GM21786 (cell line): ENCODE data around the gene VEGFA.

Experiments used
- ATAC-seq: cut with Tn5 transposase; IDR thresholded peaks from one replicate; pipeline ENCODE4 v1.9.1; 2021; ENCODE audit not compliant: unreplicated experiment

Gene VEGFA

GRCh38 chr6:43769526-43770371 lies at the start of gene VEGFA:
VEGFA (plus strand) TSS chr6:43770211.
- peak; percentile 38 for ATAC-seq

- ATAC-seq, result no peak
Measured at GRCh38 chr6:43720999-43721398, 49.0 kb upstream of the VEGFA start.

GRCh38 chr6:43722920-43723545 lies 47.0 kb upstream of the VEGFA start:
- ATAC-seq, result no peak

GRCh38 chr6:43723737-43724295 lies 46.2 kb upstream of the VEGFA start:
- peak; percentile 67 for ATAC-seq

GRCh38 chr6:43724354-43724753 lies 45.7 kb upstream of the VEGFA start:
- ATAC-seq, result no peak

- peak; percentile 69 for ATAC-seq
Measured at GRCh38 chr6:43724914-43725642, 44.9 kb upstream of the VEGFA start.

GRCh38 chr6:43725643-43726580 lies 44.1 kb upstream of the VEGFA start:
- ATAC-seq, result no peak

GRCh38 chr6:43727634-43728033 lies 42.4 kb upstream of the VEGFA start:
- ATAC-seq, result no peak

GRCh38 chr6:43728586-43728985 lies 41.4 kb upstream of the VEGFA start:
- ATAC-seq, result no peak

GRCh38 chr6:43729537-43729936 lies 40.5 kb upstream of the VEGFA start:
- no peak for ATAC-seq

- ATAC-seq, result no peak
Measured at GRCh38 chr6:43730634-43731033, 39.4 kb upstream of the VEGFA start.

- ATAC-seq, result peak; percentile 60
Measured at GRCh38 chr6:43733471-43734293, 36.3 kb upstream of the VEGFA start.

GRCh38 chr6:43734294-43734665 lies 35.7 kb upstream of the VEGFA start:
- ATAC-seq, result peak; percentile 20

- ATAC-seq, result no peak
Measured at GRCh38 chr6:43735642-43736199, 34.3 kb upstream of the VEGFA start.

- ATAC-seq, result no peak
Measured at GRCh38 chr6:43736211-43736786, 33.7 kb upstream of the VEGFA start.

- no peak for ATAC-seq
Measured at GRCh38 chr6:43736844-43737243, 33.2 kb upstream of the VEGFA start.

- ATAC-seq, result no peak
Measured at GRCh38 chr6:43737272-43738081, 32.5 kb upstream of the VEGFA start.

GRCh38 chr6:43738267-43738676 lies 31.7 kb upstream of the VEGFA start:
- no peak for ATAC-seq
